ENCODE results near the gene ADAP1. TPM values are rescaled to one million over a fixed set of nuclear protein-coding genes. Genes with fewer than 3 reads are reported as not detected.

ADAP1 gene
- total and polyA plus RNA-seq, 2 of the 8 experiments (the other 6 are each of a cell fraction or from before 2014, with no cell fraction given) = 5.8 to 6.1 TPM

- CTCF ChIA-PET (ENCODE audit: partially characterized antibody) = no interaction called here
- TF ChIP-seq SUZ12 (IDR thresholded peaks at IDR 0.05; ENCODE audit: low read length) = no peak
- no peak for TF ChIP-seq POLR2A (IDR thresholded peaks at IDR 0.05; ENCODE audit: control extremely low read depth in 1 of 2, low read depth in 2 of 2, low read length in 2 of 2)
- TF ChIP-seq SP4 (IDR thresholded peaks at IDR 0.05; ENCODE audit: low read length) = no peak
- no peak for TF ChIP-seq BCL11A (IDR thresholded peaks at IDR 0.05; ENCODE audit: low read depth in 2 of 2, low read length in 2 of 2)
- TF ChIP-seq, protein P1, sequence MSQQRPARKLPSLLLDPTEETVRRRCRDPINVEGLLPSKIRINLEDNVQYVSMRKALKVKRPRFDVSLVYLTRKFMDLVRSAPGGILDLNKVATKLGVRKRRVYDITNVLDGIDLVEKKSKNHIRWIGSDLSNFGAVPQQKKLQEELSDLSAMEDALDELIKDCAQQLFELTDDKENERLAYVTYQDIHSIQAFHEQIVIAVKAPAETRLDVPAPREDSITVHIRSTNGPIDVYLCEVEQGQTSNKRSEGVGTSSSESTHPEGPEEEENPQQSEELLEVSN (IDR thresholded peaks at IDR 0.05) = no peak
- TF ChIP-seq RFX5 (IDR thresholded peaks at IDR 0.05; ENCODE audit: borderline replicate concordance, low read depth, low read length) = no peak
- TF ChIP-seq RBBP5 (IDR thresholded peaks at IDR 0.05; ENCODE audit: borderline replicate concordance, low read depth, low read length) = no peak
- TF ChIP-seq RNF2 (IDR thresholded peaks at IDR 0.05; ENCODE audit: borderline replicate concordance, low read depth, low read length, missing control alignments, poor library complexity, severe bottlenecking) = no peak
- no peak for TF ChIP-seq EGR1 (IDR thresholded peaks at IDR 0.05; ENCODE audit: borderline replicate concordance, low read depth, low read length)
- TF ChIP-seq KDM5A (IDR thresholded peaks at IDR 0.05; ENCODE audit: low read length) = no peak
- no peak for TF ChIP-seq TEAD4 (IDR thresholded peaks at IDR 0.05; ENCODE audit: low read depth, low read length)
- TF ChIP-seq CHD2 (IDR thresholded peaks at IDR 0.05; ENCODE audit: low read length) = no peak
These were observed 38.9 kb downstream of the ADAP1 start for GRCh38 chr7:915291-916218.

More at GRCh38 chr7:915291-916218, 38.9 kb downstream of the ADAP1 start:
- DNase-seq (ENCODE audit: low read depth in 1 of 2, low spot score in 2 of 2) (no peak), FAIRE-seq (no peak)
- no peak overlapping the region for H3K4me3 ChIP-seq (ENCODE audit: extremely low read depth in 1 of 4, insufficient read depth in 2 of 4, low read depth in 3 of 4, low read length in 4 of 4)
- 93% methylated on average over 43 of the region's 43 CpGs; no CpG with 5 or more reads in 1 of the 2 experiments for WGBS, 2 experiments (ENCODE audit: extremely low coverage in 1 of 2, insufficient coverage in 1 of 2, insufficient read length in 1 of 2, insufficient replicate concordance in 2 of 2, low coverage in 1 of 2, low lambda C conversion rate in 2 of 2, missing lambda C conversion rate in 1 of 2)
- H4K5ac ChIP-seq (ENCODE audit: insufficient read length, low read depth, low read length) = no peak overlapping the region
- H2BK15ac ChIP-seq (ENCODE audit: low read length) = no peak overlapping the region
- no peak overlapping the region for H3K56ac ChIP-seq (replicated peaks; ENCODE audit: insufficient read length, low read depth, low read length)
- H4K20me1 ChIP-seq (replicated peaks in 1 of 2; ENCODE audit: control insufficient read depth in 1 of 2, insufficient read depth in 2 of 2, low read length in 2 of 2) = peaks cover 0 to under 1% of the 10 kb centered on the region in 2 experiments
- H3K4me2 ChIP-seq (ENCODE audit: insufficient read depth in 1 of 2, low read depth in 2 of 2, low read length in 2 of 2) = no peak overlapping the region
- no peak overlapping the region for H3K18ac ChIP-seq (ENCODE audit: extremely low read depth, low read length)
- H2AFZ ChIP-seq (ENCODE audit: low read length) = no peak overlapping the region
- peaks cover 0 to under 1% (median 0%) of the 10 kb centered on the region in 4 experiments; a peak in 1 of 7 replicates for H3K4me1 ChIP-seq (replicated peaks in 1 of 4; ENCODE audit: control insufficient read depth in 3 of 4, insufficient read depth in 4 of 4, low read length in 3 of 4)
- no peak overlapping the region for H4K91ac ChIP-seq (replicated peaks; ENCODE audit: insufficient read length, low read length)
- H2BK12ac ChIP-seq (ENCODE audit: low read depth, low read length) = no peak overlapping the region
- no peaks in the 10 kb centered on the region for H3K23me2 ChIP-seq (ENCODE audit: low read depth, low read length)
- H3K79me2 ChIP-seq (ENCODE audit: control insufficient read depth in 1 of 2, insufficient read depth in 2 of 2, low read length in 2 of 2) = no peaks in the 10 kb centered on the region
- H4K8ac ChIP-seq (ENCODE audit: extremely low read depth, insufficient read depth, low read length) = no peak overlapping the region; the same call in 1 of the 2 replicates
- no peak overlapping the region for H2BK120ac ChIP-seq (replicated peaks; ENCODE audit: low read depth, low read length)
- H3K79me1 ChIP-seq (ENCODE audit: low read depth, low read length) = no peaks in the 10 kb centered on the region
- POLR2A ChIA-PET (ENCODE audit: partially characterized antibody) = no interaction called here
- H3K9ac ChIP-seq (replicated peaks in 1 of 4; ENCODE audit: extremely low read depth in 1 of 4, low read depth in 3 of 4, low read length in 3 of 4) = 0 out of 7 replicates have a peak overlapping the region, but pooled peaks of 1 of the 4 experiments have one; percentile 5
- H3K9me3 ChIP-seq (ENCODE audit: insufficient read depth in 2 of 2, low read depth in 1 of 2, low read length in 1 of 2) = no peaks in the 10 kb centered on the region
- H2BK5ac ChIP-seq (ENCODE audit: low read depth, low read length) = peak overlapping the region; percentile 16; the same call in 1 of the 2 replicates
- H3K36me3 ChIP-seq (ENCODE audit: control insufficient read depth in 2 of 4, insufficient read depth in 4 of 4, low read length in 3 of 4) = no peaks in the 10 kb centered on the region
- 0 out of 2 replicates have a peak overlapping the region, but pooled peaks have one; percentile 24 for H2AK5ac ChIP-seq (ENCODE audit: low read depth, low read length)
- H2BK20ac ChIP-seq (ENCODE audit: low read length) = no peak overlapping the region
- H3K27me3 ChIP-seq (replicated peaks in 1 of 4; ENCODE audit: control insufficient read depth in 3 of 4, extremely low read depth in 1 of 4, insufficient read depth in 3 of 4, low read length in 3 of 4) = no peaks in the 10 kb centered on the region
- H3K23ac ChIP-seq (ENCODE audit: insufficient read length) = no peak overlapping the region
- H3K4ac ChIP-seq (replicated peaks; ENCODE audit: insufficient read length, low read depth, low read length) = no peak overlapping the region
- no peak overlapping the region for H3K27ac ChIP-seq (ENCODE audit: low read depth, low read length)
- H3K14ac ChIP-seq (ENCODE audit: insufficient read length) = no peak overlapping the region
